IMR-90 (cell line): ENCODE results near the gene UQCC5. TPM values are rescaled to one million over a fixed set of nuclear protein-coding genes. Genes with fewer than 3 reads are reported as not detected.

Source experiments
- ATAC-seq: fragments of 200-7000 bp; cut with Tn5 transposase; 2 replicates; pipeline ENCODE4 v1.9.1; 2020; ENCODE audit warnings: low read depth, mild to moderate bottlenecking, moderate library complexity
- BruUV-seq: library from RNA; stranded (reverse); fragments of 400-500 nt; replicated peaks from 2 replicates; lab custom pipeline; 2021; lab: Mats Ljungman, UMichigan
- CTCF ChIA-PET: fragments of 300-600 bp; formaldehyde crosslinking; extraction: SDS; loops from one replicate; lab custom pipeline; 2021; ENCODE audit warnings: antibody characterized with exemption; lab: Yijun Ruan, JAX
- POLR2A ChIA-PET: fragments of 300-600 bp; sonication (Branson Sonifier 250); formaldehyde crosslinking; loops from one replicate; lab custom pipeline; 2022; ENCODE audit warnings: antibody characterized with exemption; ENCODE audit not compliant: unreplicated experiment; lab: Charles Lee
- DNase-seq: peaks from one replicate; pipeline ENCODE4 v3.0.0; 2013
- H2AFZ ChIP-seq: replicated peaks from 2 replicates; pipeline ENCODE3; 2013; ENCODE audit warnings: low read length, mild to moderate bottlenecking; ENCODE audit not compliant: poor library complexity
- H2AK5ac ChIP-seq: 2 replicates; pipeline ENCODE4 v1.6.1; 2013; ENCODE audit warnings: low read depth, low read length, inconsistent platforms
- H2AK9ac ChIP-seq: replicated peaks from 2 replicates; pipeline ENCODE3; 2013; ENCODE audit warnings: mild to moderate bottlenecking, low read depth, low read length, moderate library complexity; ENCODE audit not compliant: poor library complexity
- H2BK120ac ChIP-seq: 2 replicates; pipeline ENCODE4 v1.6.1; 2013; ENCODE audit warnings: low read depth, low read length, inconsistent platforms
- H2BK15ac ChIP-seq: 3 replicates; pipeline ENCODE4 v1.6.1; 2013; ENCODE audit warnings: low read depth, low read length, inconsistent platforms
- H2BK20ac ChIP-seq: 2 replicates; pipeline ENCODE4 v1.6.1; 2013; ENCODE audit warnings: low read depth, mild to moderate bottlenecking, inconsistent platforms, low read length, moderate library complexity
- H2BK5ac ChIP-seq: 2 replicates; pipeline ENCODE4 v1.6.1; 2013; ENCODE audit warnings: mild to moderate bottlenecking, low read depth, low read length, inconsistent platforms; ENCODE audit not compliant: poor library complexity, severe bottlenecking
- H3K14ac ChIP-seq: replicated peaks from 2 replicates; pipeline ENCODE4 v1.6.1; 2013; ENCODE audit warnings: low read depth, low read length, inconsistent platforms
- H3K18ac ChIP-seq: 2 replicates; pipeline ENCODE4 v1.6.1; 2013; ENCODE audit warnings: low read depth, low read length, control low read depth
- H3K23ac ChIP-seq: 2 replicates; pipeline ENCODE4 v1.6.1; 2013; ENCODE audit warnings: low read depth, low read length, inconsistent platforms
- H3K27ac ChIP-seq: 2 replicates; pipeline ENCODE4 v1.5.1; 2013; ENCODE audit warnings: mild to moderate bottlenecking, control low read depth, low read length; ENCODE audit not compliant: insufficient read depth
- H3K27me3 ChIP-seq: 2 replicates; pipeline ENCODE4 v1.6.1; 2013; ENCODE audit warnings: low read length; ENCODE audit not compliant: control insufficient read depth, insufficient read depth
- H3K36me3 ChIP-seq: 2 replicates; pipeline ENCODE4 v1.6.1; 2013; ENCODE audit warnings: low read length, mixed read lengths; ENCODE audit not compliant: control insufficient read depth, insufficient read depth
- H3K4ac ChIP-seq: 2 replicates; pipeline ENCODE4 v1.6.1; 2013; ENCODE audit warnings: low read depth, low read length, inconsistent platforms
- H3K4me1 ChIP-seq: 2 replicates; pipeline ENCODE4 v1.6.1; 2013; ENCODE audit warnings: low read length, mixed read lengths; ENCODE audit not compliant: control insufficient read depth, insufficient read depth
- H3K4me2 ChIP-seq: 2 replicates; pipeline ENCODE4 v1.6.1; 2013; ENCODE audit warnings: low read depth, mild to moderate bottlenecking, control low read depth, low read length, moderate library complexity
- H3K4me3 ChIP-seq: 2 replicates; pipeline ENCODE4 v1.5.1; 2013; ENCODE audit warnings: low read depth, mild to moderate bottlenecking, control low read depth, low read length, moderate library complexity; ENCODE audit not compliant: insufficient read depth
- H3K56ac ChIP-seq: 2 replicates; pipeline ENCODE4 v1.6.1; 2013; ENCODE audit warnings: low read length, inconsistent platforms; ENCODE audit not compliant: insufficient read depth; ENCODE audit errors: extremely low read depth
- H3K79me1 ChIP-seq, 2 experiments: 2 replicates each; pipeline ENCODE4 v1.6.1; 2013; ENCODE audit warnings: low read length in 2 of 2, inconsistent platforms in 1 of 2, low read depth in 1 of 2
- H3K9ac ChIP-seq: 2 replicates; pipeline ENCODE4 v1.6.1; 2013; ENCODE audit warnings: low read depth, low read length, control low read depth
- H3K9me1 ChIP-seq: 2 replicates; pipeline ENCODE4 v1.6.1; 2013; ENCODE audit warnings: low read length, inconsistent platforms; ENCODE audit not compliant: insufficient read depth
- H3K9me3 ChIP-seq: 2 replicates; pipeline ENCODE4 v1.6.1; 2013; ENCODE audit warnings: low read length; ENCODE audit not compliant: control insufficient read depth, insufficient read depth
- H4K20me1 ChIP-seq: 2 replicates; pipeline ENCODE4 v1.6.1; 2013; ENCODE audit warnings: low read length, inconsistent platforms; ENCODE audit not compliant: insufficient read depth
- H4K5ac ChIP-seq: 2 replicates; pipeline ENCODE4 v1.6.1; 2013; ENCODE audit warnings: mild to moderate bottlenecking, low read depth, low read length, control low read depth
- H4K8ac ChIP-seq, 2 experiments: 2 replicates each; pipeline ENCODE4 v1.6.1; 2013; ENCODE audit warnings: low read depth in 2 of 2, low read length in 2 of 2, control low read depth in 1 of 2, inconsistent platforms in 1 of 2
- H4K91ac ChIP-seq: 2 replicates; pipeline ENCODE4 v1.6.1; 2013; ENCODE audit warnings: low read depth, low read length, inconsistent platforms; ENCODE audit not compliant: insufficient read depth
- BHLHE40 ChIP-seq: fragments of 150-350 bp; IDR thresholded peaks from 2 replicates; pipeline ENCODE4 v1.6.1; 2016; ENCODE audit warnings: mild to moderate bottlenecking, low read depth, low read length
- MAFK ChIP-seq: IDR thresholded peaks from 2 replicates; pipeline ENCODE4 v1.6.1; 2012; ENCODE audit warnings: low read depth, low read length, improper control_type of control experiment
- MAZ ChIP-seq: IDR thresholded peaks from 2 replicates; pipeline ENCODE4 v1.6.1; 2012; ENCODE audit warnings: low read depth, mild to moderate bottlenecking, low read length, improper control_type of control experiment, moderate library complexity, borderline replicate concordance
- MXI1 ChIP-seq: IDR thresholded peaks from 2 replicates; pipeline ENCODE4 v1.6.1; 2012; ENCODE audit warnings: low read depth, mild to moderate bottlenecking, low read length, moderate library complexity, borderline replicate concordance
- NFE2L2 ChIP-seq: fragments of 150-350 bp; IDR thresholded peaks from 2 replicates; pipeline ENCODE4 v1.6.1; 2016; ENCODE audit warnings: low read depth, mild to moderate bottlenecking, low read length
- POLR2A ChIP-seq: IDR thresholded peaks from 2 replicates; pipeline ENCODE4 v1.6.1; 2012; ENCODE audit warnings: mild to moderate bottlenecking, low read depth, low read length
- RAD21 ChIP-seq: IDR thresholded peaks from 2 replicates; pipeline ENCODE4 v1.6.1; 2012; ENCODE audit warnings: low read length, improper control_type of control experiment
- SMC3 ChIP-seq: fragments of 150-350 bp; IDR thresholded peaks from 2 replicates; pipeline ENCODE4 v1.6.1; 2016; ENCODE audit warnings: low read depth, mild to moderate bottlenecking, antibody characterized with exemption, low read length, moderate library complexity
- WGBS, 2 experiments: methylation state at CpG; one replicate each; pipeline versions ENCODE4 v1.1.5 to v1.1.7; 2013; ENCODE audit warnings: missing lambda C conversion rate in 2 of 2; ENCODE audit not compliant: insufficient read length in 1 of 2; ENCODE audit errors: extremely low coverage in 2 of 2; 5-methylcytosine and 5-hydroxymethylcytosine counted together
- dilution Hi-C: fragments of 300-500 bp; cut with HindIII; formaldehyde crosslinking; loops from one replicate; pipeline ENCODE4 v1.14.3; 2018; ENCODE audit warnings: low sequenced_read_pairs; ENCODE audit not compliant: unreplicated experiment
- in situ Hi-C: fragments of 300-500 bp; cut with MboI; formaldehyde crosslinking; loops from 3 replicates; pipeline ENCODE4 v1.14.3; 2019; ENCODE audit warnings: low sequenced_read_pairs, inconsistent platforms, mixed read lengths
- intact Hi-C: fragments of 100-400 bp; cut with micrococcal nuclease; formaldehyde crosslinking; loops from 2 replicates; pipeline ENCODE4 v1.10.0; 2022
- polyA plus RNA-seq, 3 experiments: library from polyadenylated mRNA; depleted of rRNA; stranded (reverse); fragments of >200 nt; gene quantifications; 2 replicates each; pipeline ENCODE4 v1.2.3, GENCODE V29; 2012; ENCODE audit warnings: low replicate concordance in 1 of 3
- total RNA-seq: library from RNA; depleted of rRNA; stranded (reverse); fragments of >200 nt; gene quantifications from 2 replicates; pipeline ENCODE4 v1.2.3, GENCODE V29; 2012
- TF ChIP-seq, protein P1 (sequence below): conservative IDR thresholded peaks from 2 replicates; pipeline ENCODE4 v1.5.1; 2012; ENCODE audit warnings: mild to moderate bottlenecking, low read depth, low read length, improper control_type of control experiment
- TF ChIP-seq, protein P2 (sequence below): fragments of 150-350 bp; IDR thresholded peaks from 2 replicates; pipeline ENCODE4 v1.6.1; 2016; ENCODE audit warnings: low read depth, mild to moderate bottlenecking, low read length, moderate library complexity, borderline replicate concordance
- TF ChIP-seq, protein P3 (sequence below): fragments of 150-350 bp; IDR thresholded peaks from 2 replicates; pipeline ENCODE4 v1.6.1; 2017; ENCODE audit warnings: mild to moderate bottlenecking, antibody characterized with exemption, low read length, low read depth

UQCC5 gene
- total and polyA plus RNA-seq, 2 of the 4 experiments (the other 2 are of a cell fraction) = 1.1 to 16.9 TPM

DNA sequence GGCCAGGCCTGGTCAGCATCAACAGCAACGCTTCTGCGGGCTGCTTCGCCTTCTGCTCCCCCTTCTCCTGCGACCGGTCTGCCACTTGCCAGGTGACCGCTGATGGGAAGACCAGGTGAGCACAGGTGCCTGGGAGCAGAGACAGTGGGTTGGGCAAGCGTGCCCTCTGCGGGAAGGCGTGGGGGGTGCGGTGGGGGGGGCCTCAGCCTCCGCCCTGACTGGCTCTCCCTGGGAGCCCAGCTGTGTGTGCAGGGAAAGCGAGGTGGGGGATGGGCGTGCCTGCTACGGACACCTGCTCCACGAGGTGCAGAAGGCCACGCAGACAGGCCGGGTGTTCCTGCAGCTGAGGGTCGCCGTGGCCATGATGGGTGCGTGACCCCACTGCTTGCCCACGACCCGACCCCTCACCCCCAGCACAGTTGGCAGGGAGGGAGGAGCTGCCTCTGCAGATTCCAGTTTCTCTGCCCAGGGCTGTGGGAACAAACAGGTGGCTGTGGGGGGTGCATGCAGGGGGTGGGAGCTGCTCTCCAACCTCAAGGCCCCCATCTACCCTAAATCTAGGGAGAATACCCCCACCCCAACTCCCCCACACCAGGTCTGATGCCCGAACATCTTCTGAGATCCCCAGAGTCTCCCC lies 32.5 kb upstream of the UQCC5 start:
- Histone ChIP-seq H2BK20ac (no peak overlapping the region), H3K4ac (no peak overlapping the region), H4K20me1 (no peaks in the 10 kb centered on the region; the same call in 1 of the 2 replicates), H2BK5ac (no peak overlapping the region), H3K9me1 (peaks cover 7% of the 10 kb centered on the region; the same call in 1 of the 2 replicates), H3K36me3 (no peaks in the 10 kb centered on the region), H4K8ac (no peak overlapping the region), H3K4me1 (peaks cover 3% of the 10 kb centered on the region; the same call in 1 of the 2 replicates), H3K4me3 (no peak overlapping the region), H3K56ac (no peak overlapping the region), H3K4me2 (no peak overlapping the region), H3K9me3 (no peaks in the 10 kb centered on the region), H3K9ac (no peak overlapping the region), H2AK9ac (peak overlapping the region; percentile 16), H3K79me1 (no peaks in the 10 kb centered on the region), H2AK5ac (no peak overlapping the region), H3K27ac (no peak overlapping the region), H4K5ac (no peak overlapping the region), H3K23ac (no peak overlapping the region), H2AFZ (no peak overlapping the region), H3K18ac (no peak overlapping the region), H4K91ac (no peak overlapping the region), H2BK120ac (no peak overlapping the region), H2BK15ac (no peak overlapping the region), H3K27me3 (peaks cover under 1% of the 10 kb centered on the region), H3K14ac (no peak overlapping the region)
- POLR2A ChIA-PET = no interaction called here
- no CpG with 5 or more reads among the region's 23 CpGs for WGBS, 2 experiments
- no TSS peak for BruUV-seq
- ATAC-seq (no peak), DNase-seq (no peak)
- intact Hi-C loops (no loop called here), dilution Hi-C loops (no loop called here), in situ Hi-C loops (no loop called here)
- CTCF ChIA-PET = no interaction called here
- no peak for TF ChIP-seq MAFK
- TF ChIP-seq, protein P1, sequence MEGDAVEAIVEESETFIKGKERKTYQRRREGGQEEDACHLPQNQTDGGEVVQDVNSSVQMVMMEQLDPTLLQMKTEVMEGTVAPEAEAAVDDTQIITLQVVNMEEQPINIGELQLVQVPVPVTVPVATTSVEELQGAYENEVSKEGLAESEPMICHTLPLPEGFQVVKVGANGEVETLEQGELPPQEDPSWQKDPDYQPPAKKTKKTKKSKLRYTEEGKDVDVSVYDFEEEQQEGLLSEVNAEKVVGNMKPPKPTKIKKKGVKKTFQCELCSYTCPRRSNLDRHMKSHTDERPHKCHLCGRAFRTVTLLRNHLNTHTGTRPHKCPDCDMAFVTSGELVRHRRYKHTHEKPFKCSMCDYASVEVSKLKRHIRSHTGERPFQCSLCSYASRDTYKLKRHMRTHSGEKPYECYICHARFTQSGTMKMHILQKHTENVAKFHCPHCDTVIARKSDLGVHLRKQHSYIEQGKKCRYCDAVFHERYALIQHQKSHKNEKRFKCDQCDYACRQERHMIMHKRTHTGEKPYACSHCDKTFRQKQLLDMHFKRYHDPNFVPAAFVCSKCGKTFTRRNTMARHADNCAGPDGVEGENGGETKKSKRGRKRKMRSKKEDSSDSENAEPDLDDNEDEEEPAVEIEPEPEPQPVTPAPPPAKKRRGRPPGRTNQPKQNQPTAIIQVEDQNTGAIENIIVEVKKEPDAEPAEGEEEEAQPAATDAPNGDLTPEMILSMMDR = no peak
- TF ChIP-seq SMC3 = no peak
- TF ChIP-seq, protein P2, sequence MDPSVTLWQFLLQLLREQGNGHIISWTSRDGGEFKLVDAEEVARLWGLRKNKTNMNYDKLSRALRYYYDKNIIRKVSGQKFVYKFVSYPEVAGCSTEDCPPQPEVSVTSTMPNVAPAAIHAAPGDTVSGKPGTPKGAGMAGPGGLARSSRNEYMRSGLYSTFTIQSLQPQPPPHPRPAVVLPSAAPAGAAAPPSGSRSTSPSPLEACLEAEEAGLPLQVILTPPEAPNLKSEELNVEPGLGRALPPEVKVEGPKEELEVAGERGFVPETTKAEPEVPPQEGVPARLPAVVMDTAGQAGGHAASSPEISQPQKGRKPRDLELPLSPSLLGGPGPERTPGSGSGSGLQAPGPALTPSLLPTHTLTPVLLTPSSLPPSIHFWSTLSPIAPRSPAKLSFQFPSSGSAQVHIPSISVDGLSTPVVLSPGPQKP = no peak
- no peak for TF ChIP-seq NFE2L2
- TF ChIP-seq, protein P3, sequence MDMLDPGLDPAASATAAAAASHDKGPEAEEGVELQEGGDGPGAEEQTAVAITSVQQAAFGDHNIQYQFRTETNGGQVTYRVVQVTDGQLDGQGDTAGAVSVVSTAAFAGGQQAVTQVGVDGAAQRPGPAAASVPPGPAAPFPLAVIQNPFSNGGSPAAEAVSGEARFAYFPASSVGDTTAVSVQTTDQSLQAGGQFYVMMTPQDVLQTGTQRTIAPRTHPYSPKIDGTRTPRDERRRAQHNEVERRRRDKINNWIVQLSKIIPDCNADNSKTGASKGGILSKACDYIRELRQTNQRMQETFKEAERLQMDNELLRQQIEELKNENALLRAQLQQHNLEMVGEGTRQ = no peak
- no peak for TF ChIP-seq MXI1
- no peak for TF ChIP-seq MAZ
- TF ChIP-seq RAD21 = no peak
- TF ChIP-seq POLR2A = no peak
- TF ChIP-seq BHLHE40 = no peak
